ENCODE results near the gene PTPRR.

GRCh38 chr12:70619471-70620152, 300.9 kb downstream of the PTPRR start:
- no peak for TF ChIP-seq CTCF (IDR thresholded peaks at IDR 0.05)
- no peak for TF ChIP-seq POLR2A (IDR thresholded peaks at IDR 0.05)

Measured in heart left ventricle (tissue), 13 donors.